ENCODE data around the gene MLH1. TPM values are rescaled to one million over a fixed set of nuclear protein-coding genes. Genes with fewer than 3 reads are reported as not detected.

Gene MLH1
- total RNA-seq, 1 experiment from 2014 or later = 62.2 TPM

- no peak for DNase-seq (ENCODE audit: low read depth)
Measured at GRCh38 chr3:37092484-37092883, 99.2 kb downstream of the MLH1 start.

- no peak for DNase-seq (ENCODE audit: low read depth)
Measured at GRCh38 chr3:37093481-37093880, 100.2 kb downstream of the MLH1 start.

- DNase-seq (ENCODE audit: low read depth) = no peak
Measured at GRCh38 chr3:37094636-37095035, 101.3 kb downstream of the MLH1 start.

- DNase-seq (ENCODE audit: low read depth) = peak; percentile 53
Measured at GRCh38 chr3:37096288-37096687, 103.0 kb downstream of the MLH1 start.

- no peak for DNase-seq (ENCODE audit: low read depth)
Measured at GRCh38 chr3:37096975-37097374, 103.7 kb downstream of the MLH1 start.

- no peak for DNase-seq (ENCODE audit: low read depth)
Measured at GRCh38 chr3:37097776-37098175, 104.5 kb downstream of the MLH1 start.

- DNase-seq (ENCODE audit: low read depth) = no peak
Measured at GRCh38 chr3:37098884-37099283, 105.6 kb downstream of the MLH1 start.

GRCh38 chr3:37099469-37099868, 106.2 kb downstream of the MLH1 start:
- DNase-seq (ENCODE audit: low read depth) = no peak

GRCh38 chr3:37100411-37100810, 107.1 kb downstream of the MLH1 start:
- no peak for DNase-seq (ENCODE audit: low read depth)

Other genes starting within 250 kb of the MLH1 start
- gene DCLK3, start 229.0 kb upstream of the MLH1 start, total RNA-seq (2014; rRNA removed) = not detected in 2 replicates
- 3.4 and 8.4 TPM in 2 replicates for gene TRANK1, start 48.5 kb upstream of the MLH1 start, total RNA-seq (2014; rRNA removed)
- 11.8 and 17.2 TPM in 2 replicates for gene EPM2AIP1, start 387 bp upstream of the MLH1 start, total RNA-seq (2014; rRNA removed)
- gene LRRFIP2, start 181.1 kb downstream of the MLH1 start, total RNA-seq (2014; rRNA removed) = 47.3 and 48.4 TPM in 2 replicates
- 45.5 and 69.5 TPM in 2 replicates for gene GOLGA4, start 249.8 kb downstream of the MLH1 start, total RNA-seq (2014; rRNA removed)